Epithelial cell of esophagus (primary cell): ENCODE measurements around the gene CRABP2.
A peak's percentile ranks its signal among the peaks of the same experiment; 100 is the strongest.

ENCODE experiments used
- DNase-seq: peaks from one replicate; pipeline ENCODE4 v3.0.0; 2010; ENCODE audit warnings: low read depth
- H3K4me3 ChIP-seq: 2 replicates; pipeline ENCODE4 v1.5.1; 2011; ENCODE audit warnings: mild to moderate bottlenecking, low read length, control low read depth
- CTCF ChIP-seq: IDR thresholded peaks from 2 replicates; pipeline ENCODE4 v1.5.1; 2011; ENCODE audit warnings: low read depth, mild to moderate bottlenecking, low read length, control low read depth, inconsistent platforms; ENCODE audit not compliant: insufficient read depth; ENCODE audit errors: missing control alignments

CRABP2 gene

GRCh38 chr1:156693848-156694689, 11.3 kb downstream of the CRABP2 start:
- DNase-seq, result peak; percentile 75
- no peak overlapping the region for H3K4me3 ChIP-seq
- no peak for TF ChIP-seq CTCF

GRCh38 chr1:156692925-156693847, 12.2 kb downstream of the CRABP2 start:
- DNase-seq, result peak; percentile 75
- TF ChIP-seq CTCF, result no peak
- H3K4me3 ChIP-seq, result no peak overlapping the region

- peak; percentile 51 for DNase-seq
- TF ChIP-seq CTCF, result no peak
- H3K4me3 ChIP-seq, result peak overlapping the region; percentile 5
These were observed 12.9 kb downstream of the CRABP2 start for GRCh38 chr1:156692441-156692924.

- peak; percentile 96 for DNase-seq
- peak; percentile 7 for TF ChIP-seq CTCF
These were observed 13.5 kb downstream of the CRABP2 start for GRCh38 chr1:156691665-156692440.

GRCh38 chr1:156691191-156691590, 14.2 kb downstream of the CRABP2 start:
- no peak for TF ChIP-seq CTCF
- no peak overlapping the region for H3K4me3 ChIP-seq
- DNase-seq, result no peak

More at GRCh38 chr1:156691665-156692440, 13.5 kb downstream of the CRABP2 start:
- no peak overlapping the region for H3K4me3 ChIP-seq

- no peak for DNase-seq
- H3K4me3 ChIP-seq, result no peak overlapping the region
- no peak for TF ChIP-seq CTCF
These were observed 14.7 kb downstream of the CRABP2 start for GRCh38 chr1:156690675-156691036.
